Tibial nerve (tissue), 4 donors: ENCODE measurements around the gene ZNF837. TPM values are rescaled to one million over a fixed set of nuclear protein-coding genes. Genes with fewer than 3 reads are reported as not detected.

Source experiments
- DNase-seq, 2 donors: peaks; one replicate each; pipeline ENCODE4 v3.0.0-alpha.2; 2019; ENCODE audit warnings: low spot score in 2 of 2
- H3K27ac ChIP-seq, 4 donors: fragments of 200-600 bp; sonication (generic) in 3 of 4; one replicate each; pipeline ENCODE4 v1.5.1; 2017 to 2019; ENCODE audit warnings: mild to moderate bottlenecking in 1 of 4
- H3K27me3 ChIP-seq, 2 donors: fragments of 200-600 bp; sonication (generic) in 1 of 2; one replicate each; pipeline versions ENCODE4 v1.5.1 to v1.6.0; 2017 to 2019
- H3K36me3 ChIP-seq, 3 donors: fragments of 200-600 bp; sonication (generic); one replicate each; pipeline ENCODE4 v1.5.1; 2018 to 2019
- H3K4me1 ChIP-seq, 4 donors: fragments of 200-600 bp; sonication (generic) in 3 of 4; one replicate each; pipeline ENCODE4 v1.5.1; 2017 to 2019
- H3K4me3 ChIP-seq, 4 donors: fragments of 200-600 bp; sonication (generic) in 3 of 4; one replicate each; pipeline ENCODE4 v1.5.1; 2017 to 2019; ENCODE audit warnings: mild to moderate bottlenecking in 1 of 4, moderate library complexity in 1 of 4
- H3K9me3 ChIP-seq, 4 donors: fragments of 200-600 bp; sonication (generic) in 3 of 4; one replicate each; pipeline ENCODE4 v1.5.1; 2017 to 2019
- CTCF ChIP-seq, 5 experiments: fragments of 200-600 bp in 3 of 5; fragments of 450-650 bp in 2 of 5; sonication (generic) in 3 of 5; IDR thresholded peaks; one replicate each; pipeline ENCODE4 v1.5.1; 2016 to 2019; ENCODE audit warnings: antibody characterized with exemption in 5 of 5, mild to moderate bottlenecking in 3 of 5, moderate library complexity in 2 of 5
- EP300 ChIP-seq, 2 donors: sonication (generic); formaldehyde crosslinking; IDR thresholded peaks; one replicate each; pipeline ENCODE4 v1.6.1; 2017; ENCODE audit warnings: antibody characterized with exemption in 2 of 2, mild to moderate bottlenecking in 1 of 2
- POLR2A ChIP-seq, 2 donors: fragments of 450-650 bp; IDR thresholded peaks; one replicate each; pipeline ENCODE4 v1.6.1; 2017; ENCODE audit warnings: antibody characterized with exemption in 2 of 2, mild to moderate bottlenecking in 2 of 2, moderate library complexity in 2 of 2
- WGBS, 2 donors: methylation state at CpG; one replicate each; pipeline ENCODE4 v1.1.5; 2018; 5-methylcytosine and 5-hydroxymethylcytosine counted together
- small RNA-seq: library from RNA; depleted of rRNA; stranded (forward); fragments of <200 nt; gene quantifications from one replicate; pipeline ENCODE3, GENCODE V24; 2016
- total RNA-seq, 4 donors: library from RNA; depleted of rRNA; stranded (reverse); fragments of >200 nt; gene quantifications; one replicate each; pipeline ENCODE4 v1.1.0, GENCODE V29; 2016

The ZNF837 gene
- total RNA-seq, 4 donors from 2014 or later: 1.3 to 6.9 (median 2.6) TPM

- 83 to 87% methylated on average over 6 of the region's 6 CpGs for WGBS, 2 donors
- Histone ChIP-seq H3K4me3 (peak overlapping the region in 1 of 4 donors; percentile 82), H3K36me3 (peaks cover 0 to 33% (median 0%) of the 10 kb centered on the region in 3 donors), H3K27ac (no peak overlapping the region), H3K9me3 (no peaks in the 10 kb centered on the region), H3K4me1 (peaks cover 0 to 33% (median 12%) of the 10 kb centered on the region in 4 donors), H3K27me3 (no peaks in the 10 kb centered on the region)
- no peak for DNase-seq
- TF ChIP-seq POLR2A (IDR thresholded peaks at IDR 0.05) (no peak), EP300 (IDR thresholded peaks at IDR 0.05) (no peak)
These were observed 55.4 kb downstream of the ZNF837 start for GRCh38 chr19:58325311-58326022.

DNA sequence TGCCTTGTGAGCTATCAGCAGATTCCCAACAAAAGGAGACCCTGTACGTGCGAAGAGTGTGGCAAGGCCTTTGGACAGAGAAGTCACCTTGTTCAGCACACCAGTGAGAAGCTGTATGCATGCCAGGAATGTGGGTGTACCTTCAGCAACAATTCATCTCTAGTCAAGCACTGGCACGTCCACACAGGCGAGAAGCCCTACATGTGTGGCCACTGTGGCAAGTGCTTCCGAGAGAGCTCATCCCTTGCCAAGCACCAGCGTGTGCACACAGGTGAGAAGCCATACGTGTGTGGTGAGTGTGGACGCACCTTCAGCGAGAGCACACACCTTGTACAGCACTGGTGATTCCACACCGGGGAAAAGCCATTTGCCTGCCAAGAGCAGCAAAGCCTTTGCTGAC, 61.6 kb downstream of the ZNF837 start:
- 89% methylated on average over 10 of the region's 10 CpGs for WGBS, 2 donors
- Histone ChIP-seq H3K36me3 (peaks cover 0 to 71% (median 0%) of the 10 kb centered on the region in 3 donors), H3K9me3 (peaks cover 0 to 4% (median 0%) of the 10 kb centered on the region in 4 donors), H3K4me3 (no peak overlapping the region), H3K27ac (no peak overlapping the region), H3K27me3 (no peaks in the 10 kb centered on the region), H3K4me1 (no peaks in the 10 kb centered on the region)
- no peak for DNase-seq
- TF ChIP-seq POLR2A (IDR thresholded peaks at IDR 0.05) (no peak), EP300 (IDR thresholded peaks at IDR 0.05) (no peak), CTCF (IDR thresholded peaks at IDR 0.05) (no peak)

DNA sequence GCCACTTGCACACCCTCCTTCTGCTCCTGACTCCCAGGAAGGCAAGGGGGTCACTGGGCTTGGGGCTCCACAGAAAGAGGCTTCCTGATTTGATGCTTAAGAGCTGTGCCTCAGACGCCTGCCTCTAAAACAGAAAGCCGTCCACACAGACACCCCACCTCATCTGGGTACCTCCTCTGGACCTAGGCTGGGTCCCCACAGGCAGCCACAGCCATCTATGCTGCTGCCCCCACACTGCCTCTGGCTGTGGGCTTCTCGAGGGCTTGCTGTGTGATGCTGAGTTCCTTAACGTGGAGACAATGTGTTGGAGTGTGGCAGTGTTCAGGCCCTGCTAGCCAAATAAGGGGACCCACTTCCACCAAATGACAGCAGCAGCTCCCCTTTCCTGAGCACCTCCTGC, 62.5 kb downstream of the ZNF837 start:
- Histone ChIP-seq H3K4me1 (no peaks in the 10 kb centered on the region), H3K36me3 (peaks cover 0 to 76% (median 8%) of the 10 kb centered on the region in 3 donors), H3K27me3 (no peaks in the 10 kb centered on the region), H3K27ac (no peak overlapping the region), H3K9me3 (peaks cover 0 to 4% (median 0%) of the 10 kb centered on the region in 4 donors), H3K4me3 (no peak overlapping the region)
- 74 to 80% methylated on average over 4 of the region's 4 CpGs for WGBS, 2 donors
- TF ChIP-seq POLR2A (IDR thresholded peaks at IDR 0.05): no peak
- no peak for TF ChIP-seq CTCF (IDR thresholded peaks at IDR 0.05)
- TF ChIP-seq EP300 (IDR thresholded peaks at IDR 0.05): no peak
- no peak for DNase-seq

Small RNAs within 50 kb of the gene (small RNA-seq; reads per million reads assigned to genes)
- not detected for gene MIR4754
- not detected for gene MIR6806
- not detected for gene RNA5SP473

Other genes with a start within 250 kb of the ZNF837 start
- 10 to 100 TPM in 2 of 4 donors, 1 to 10 TPM in 2; 9.3 to 14.0 (median 9.9) TPM for gene ZNF329, start 230.2 kb downstream of the ZNF837 start, total RNA-seq
- gene ZNF274, start 198.0 kb downstream of the ZNF837 start, total RNA-seq: 10 to 100 TPM; 27.3 to 38.8 (median 33.8) TPM
- gene ZNF544, start 152.1 kb downstream of the ZNF837 start, total RNA-seq: 10 to 100 TPM; 35.2 to 55.2 (median 53.3) TPM
- 10 to 100 TPM in 1 of 4 donors, 1 to 10 TPM in 3; 8.0 to 11.2 (median 8.6) TPM for gene ZNF8, start 102.1 kb downstream of the ZNF837 start, total RNA-seq
- gene ERVK3-1, start 75.7 kb downstream of the ZNF837 start, total RNA-seq: 10 to 100 TPM; 30.0 to 59.2 (median 45.9) TPM
- 1 to 10 TPM; 2.2 to 4.8 (median 4.2) TPM for gene ZSCAN22, start 54.0 kb downstream of the ZNF837 start, total RNA-seq
- 100 to 1,000 TPM in 1 of 4 donors, 10 to 100 TPM in 3; 86.1 to 165 (median 97.6) TPM for gene A1BG, start 27.5 kb downstream of the ZNF837 start, total RNA-seq
- 1 to 10 TPM; 2.9 to 6.5 (median 3.9) TPM for gene ZNF497, start 18.3 kb downstream of the ZNF837 start, total RNA-seq
- gene RPS5, start 6.2 kb upstream of the ZNF837 start, total RNA-seq: 1,000 to 10,000 TPM; 1,161 to 1,574 (median 1,263) TPM
- gene RNF225, start 14.6 kb upstream of the ZNF837 start, total RNA-seq: not detected
- gene ZNF584, start 27.6 kb upstream of the ZNF837 start, total RNA-seq: 10 to 100 TPM; 16.4 to 24.6 (median 20.9) TPM
- gene ZNF132, start 59.1 kb upstream of the ZNF837 start, total RNA-seq: 10 to 100 TPM in 2 of 4 donors, 1 to 10 TPM in 2; 5.0 to 12.6 (median 8.2) TPM
- gene ZNF324B, start 70.6 kb upstream of the ZNF837 start, total RNA-seq: 10 to 100 TPM; 13.6 to 23.4 (median 15.5) TPM
- gene ZNF324, start 86.0 kb upstream of the ZNF837 start, total RNA-seq: 10 to 100 TPM; 23.6 to 33.5 (median 30.2) TPM
- 10 to 100 TPM; 18.4 to 31.6 (median 26.2) TPM for gene ZNF446, start 95.3 kb upstream of the ZNF837 start, total RNA-seq
- 10 to 100 TPM; 10.5 to 17.7 (median 13.4) TPM for gene SLC27A5, start 131.0 kb upstream of the ZNF837 start, total RNA-seq
- gene ZBTB45, start 138.8 kb upstream of the ZNF837 start, total RNA-seq: 10 to 100 TPM in 3 of 4 donors, 1 to 10 TPM in 1; 9.8 to 16.5 (median 12.6) TPM
- gene TRIM28, start 163.0 kb upstream of the ZNF837 start, total RNA-seq: 100 to 1,000 TPM; 136 to 299 (median 159) TPM
- gene CHMP2A, start 174.1 kb upstream of the ZNF837 start, total RNA-seq: 100 to 1,000 TPM in 3 of 4 donors, 10 to 100 TPM in 1; 90.0 to 146 (median 128) TPM
- gene UBE2M, start 177.6 kb upstream of the ZNF837 start, total RNA-seq: 10 to 100 TPM; 18.4 to 38.2 (median 29.4) TPM
- gene MZF1, start 192.3 kb upstream of the ZNF837 start, total RNA-seq: 10 to 100 TPM; 41.6 to 88.8 (median 52.5) TPM